ENCODE results near the gene IRAK1.

DNA sequence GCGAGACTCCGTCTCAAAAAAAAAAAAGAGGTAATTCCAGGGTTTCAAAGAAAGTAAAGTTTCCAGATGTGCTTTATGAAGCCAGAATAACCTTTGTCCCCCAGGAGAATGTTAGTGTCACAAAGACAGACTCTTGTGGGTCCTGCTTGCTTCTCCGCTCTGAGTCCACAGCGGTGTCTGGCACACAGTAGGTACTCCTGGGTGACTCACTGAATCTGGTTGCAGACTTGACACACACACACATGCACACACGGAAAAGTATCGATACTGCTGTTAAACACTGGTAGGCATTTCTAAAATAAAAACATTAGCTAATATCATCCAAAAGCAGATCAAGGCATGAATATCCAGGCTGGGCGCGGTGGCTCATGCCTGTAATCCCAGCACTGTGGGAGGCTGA is 24.2 kb downstream of the IRAK1 start:
- no peak for TF ChIP-seq POLR2A (IDR thresholded peaks at IDR 0.05)
- TF ChIP-seq POLR2AphosphoS5 (IDR thresholded peaks at IDR 0.05), result no peak
- TF ChIP-seq, protein P1, sequence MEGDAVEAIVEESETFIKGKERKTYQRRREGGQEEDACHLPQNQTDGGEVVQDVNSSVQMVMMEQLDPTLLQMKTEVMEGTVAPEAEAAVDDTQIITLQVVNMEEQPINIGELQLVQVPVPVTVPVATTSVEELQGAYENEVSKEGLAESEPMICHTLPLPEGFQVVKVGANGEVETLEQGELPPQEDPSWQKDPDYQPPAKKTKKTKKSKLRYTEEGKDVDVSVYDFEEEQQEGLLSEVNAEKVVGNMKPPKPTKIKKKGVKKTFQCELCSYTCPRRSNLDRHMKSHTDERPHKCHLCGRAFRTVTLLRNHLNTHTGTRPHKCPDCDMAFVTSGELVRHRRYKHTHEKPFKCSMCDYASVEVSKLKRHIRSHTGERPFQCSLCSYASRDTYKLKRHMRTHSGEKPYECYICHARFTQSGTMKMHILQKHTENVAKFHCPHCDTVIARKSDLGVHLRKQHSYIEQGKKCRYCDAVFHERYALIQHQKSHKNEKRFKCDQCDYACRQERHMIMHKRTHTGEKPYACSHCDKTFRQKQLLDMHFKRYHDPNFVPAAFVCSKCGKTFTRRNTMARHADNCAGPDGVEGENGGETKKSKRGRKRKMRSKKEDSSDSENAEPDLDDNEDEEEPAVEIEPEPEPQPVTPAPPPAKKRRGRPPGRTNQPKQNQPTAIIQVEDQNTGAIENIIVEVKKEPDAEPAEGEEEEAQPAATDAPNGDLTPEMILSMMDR (IDR thresholded peaks at IDR 0.05), result no peak

Measured in gastroesophageal sphincter (tissue), 3 donors.